ENCODE data around the gene ITCH.

DNA sequence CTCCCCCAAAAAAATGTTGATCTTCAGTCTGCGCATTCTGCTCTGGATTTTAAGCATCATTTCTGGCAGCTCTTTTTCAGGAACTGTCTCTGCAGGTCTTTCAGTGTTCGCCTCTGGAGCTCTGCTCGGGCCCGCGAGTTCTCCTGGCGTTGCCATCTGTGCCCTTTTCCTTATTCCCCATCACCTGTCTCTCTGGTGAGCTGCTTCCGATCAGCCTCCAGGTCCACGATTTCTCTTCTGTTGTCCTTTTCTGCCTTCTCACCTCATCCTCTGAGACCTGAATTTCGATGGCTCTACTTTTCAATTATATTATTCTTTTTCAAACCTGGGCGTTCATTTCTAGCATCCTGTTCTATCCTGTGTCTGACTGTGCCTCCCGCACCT, 194.9 kb downstream of the ITCH start:
- TF ChIP-seq, protein P1, sequence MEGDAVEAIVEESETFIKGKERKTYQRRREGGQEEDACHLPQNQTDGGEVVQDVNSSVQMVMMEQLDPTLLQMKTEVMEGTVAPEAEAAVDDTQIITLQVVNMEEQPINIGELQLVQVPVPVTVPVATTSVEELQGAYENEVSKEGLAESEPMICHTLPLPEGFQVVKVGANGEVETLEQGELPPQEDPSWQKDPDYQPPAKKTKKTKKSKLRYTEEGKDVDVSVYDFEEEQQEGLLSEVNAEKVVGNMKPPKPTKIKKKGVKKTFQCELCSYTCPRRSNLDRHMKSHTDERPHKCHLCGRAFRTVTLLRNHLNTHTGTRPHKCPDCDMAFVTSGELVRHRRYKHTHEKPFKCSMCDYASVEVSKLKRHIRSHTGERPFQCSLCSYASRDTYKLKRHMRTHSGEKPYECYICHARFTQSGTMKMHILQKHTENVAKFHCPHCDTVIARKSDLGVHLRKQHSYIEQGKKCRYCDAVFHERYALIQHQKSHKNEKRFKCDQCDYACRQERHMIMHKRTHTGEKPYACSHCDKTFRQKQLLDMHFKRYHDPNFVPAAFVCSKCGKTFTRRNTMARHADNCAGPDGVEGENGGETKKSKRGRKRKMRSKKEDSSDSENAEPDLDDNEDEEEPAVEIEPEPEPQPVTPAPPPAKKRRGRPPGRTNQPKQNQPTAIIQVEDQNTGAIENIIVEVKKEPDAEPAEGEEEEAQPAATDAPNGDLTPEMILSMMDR (IDR thresholded peaks at IDR 0.05): no peak
- TF ChIP-seq POLR2A (IDR thresholded peaks at IDR 0.05): no peak
- no peak for TF ChIP-seq POLR2AphosphoS5 (IDR thresholded peaks at IDR 0.05)
